ENCODE results near the gene ANKS3.

Gene ANKS3

DNA sequence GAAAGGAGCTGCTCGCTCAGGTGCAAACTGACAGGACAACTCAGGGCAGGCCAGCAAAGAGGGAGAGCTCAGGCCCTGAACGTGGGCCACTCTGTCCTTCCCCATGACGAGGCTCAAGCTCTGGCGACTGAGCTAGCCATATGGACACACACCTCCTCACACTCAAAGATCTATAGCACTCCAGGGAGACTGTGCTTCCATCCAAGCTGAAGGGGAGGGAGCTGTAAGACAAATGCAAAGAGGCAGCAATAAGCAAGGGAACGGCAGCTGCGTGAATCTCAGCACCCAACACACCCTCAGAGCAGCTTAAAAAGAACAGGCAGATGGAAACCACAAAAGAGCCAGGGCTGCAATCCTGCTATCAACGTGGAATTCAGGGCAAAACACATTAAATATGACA is 27.2 kb downstream of the ANKS3 start:
- ATAC-seq (replicated peaks; ENCODE audit: extremely low read depth, poor library complexity, severe bottlenecking) (no peak), DNase-seq (ENCODE audit: low spot score in 2 of 2) (no peak)
- Mint-ChIP-seq H3K4me1 (peaks cover 5% of the 10 kb centered on the region), H3K4me3 (no peak overlapping the region), H3K9me3 (no peaks in the 10 kb centered on the region), H3K27ac (ENCODE audit: low read depth) (no peak overlapping the region), H3K36me3 (ENCODE audit: insufficient read depth) (peaks cover 21% of the 10 kb centered on the region), H3K27me3 (no peaks in the 10 kb centered on the region)

- Mint-ChIP-seq H3K4me1 (peaks cover 5% of the 10 kb centered on the region), H3K4me3 (no peak overlapping the region), H3K27ac (ENCODE audit: low read depth) (peak overlapping the region; percentile 38), H3K36me3 (ENCODE audit: insufficient read depth) (peaks cover 17% of the 10 kb centered on the region), H3K27me3 (no peaks in the 10 kb centered on the region), H3K9me3 (no peaks in the 10 kb centered on the region)
- ATAC-seq (replicated peaks; ENCODE audit: extremely low read depth, poor library complexity, severe bottlenecking) (no peak), DNase-seq (ENCODE audit: low spot score in 2 of 2) (no peak)
Measured at GRCh38 chr16:4704913-4705312, 29.2 kb downstream of the ANKS3 start.

GRCh38 chr16:4704491-4704890 is 29.6 kb downstream of the ANKS3 start:
- peaks cover 5% of the 10 kb centered on the region for H3K4me1 Mint-ChIP-seq
- no peaks in the 10 kb centered on the region for H3K27me3 Mint-ChIP-seq
- H3K36me3 Mint-ChIP-seq (ENCODE audit: insufficient read depth): peaks cover 17% of the 10 kb centered on the region
- H3K27ac Mint-ChIP-seq (ENCODE audit: low read depth): no peak overlapping the region
- no peak overlapping the region for H3K4me3 Mint-ChIP-seq
- no peak for ATAC-seq (replicated peaks; ENCODE audit: extremely low read depth, poor library complexity, severe bottlenecking)
- no peaks in the 10 kb centered on the region for H3K9me3 Mint-ChIP-seq
- no peak for DNase-seq (ENCODE audit: low spot score in 2 of 2)

GRCh38 chr16:4703906-4704305 is 30.2 kb downstream of the ANKS3 start:
- Mint-ChIP-seq H3K4me3 (no peak overlapping the region), H3K4me1 (peaks cover 5% of the 10 kb centered on the region), H3K27ac (ENCODE audit: low read depth) (no peak overlapping the region), H3K36me3 (ENCODE audit: insufficient read depth) (peaks cover 21% of the 10 kb centered on the region), H3K27me3 (no peaks in the 10 kb centered on the region), H3K9me3 (no peaks in the 10 kb centered on the region)
- no peak for DNase-seq (ENCODE audit: low spot score in 2 of 2)
- no peak for ATAC-seq (replicated peaks; ENCODE audit: extremely low read depth, poor library complexity, severe bottlenecking)

DNA sequence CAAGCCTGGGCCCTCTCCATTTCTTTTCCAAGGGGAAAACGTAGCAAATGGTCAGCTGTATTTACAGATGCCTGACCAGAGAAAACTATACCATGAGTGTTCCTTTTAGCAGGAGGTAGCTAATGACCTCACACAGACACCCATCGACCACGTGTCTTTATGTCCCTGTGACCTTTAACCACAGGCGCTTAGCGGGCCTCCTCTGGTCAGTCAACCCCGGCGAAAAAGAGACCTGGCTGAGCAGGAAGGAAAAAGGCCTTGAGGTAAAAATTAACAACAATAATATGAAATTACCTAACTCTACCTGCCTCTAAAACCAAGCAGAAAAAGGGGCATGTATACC is 31.6 kb downstream of the ANKS3 start:
- H3K27me3 Mint-ChIP-seq: no peaks in the 10 kb centered on the region
- no peak for DNase-seq (ENCODE audit: low spot score in 2 of 2)
- no peaks in the 10 kb centered on the region for H3K9me3 Mint-ChIP-seq
- ATAC-seq (replicated peaks; ENCODE audit: extremely low read depth, poor library complexity, severe bottlenecking): no peak
- H3K4me1 Mint-ChIP-seq: peaks cover 5% of the 10 kb centered on the region
- H3K4me3 Mint-ChIP-seq: no peak overlapping the region
- peaks cover 27% of the 10 kb centered on the region for H3K36me3 Mint-ChIP-seq (ENCODE audit: insufficient read depth)
- H3K27ac Mint-ChIP-seq (ENCODE audit: low read depth): no peak overlapping the region

DNA sequence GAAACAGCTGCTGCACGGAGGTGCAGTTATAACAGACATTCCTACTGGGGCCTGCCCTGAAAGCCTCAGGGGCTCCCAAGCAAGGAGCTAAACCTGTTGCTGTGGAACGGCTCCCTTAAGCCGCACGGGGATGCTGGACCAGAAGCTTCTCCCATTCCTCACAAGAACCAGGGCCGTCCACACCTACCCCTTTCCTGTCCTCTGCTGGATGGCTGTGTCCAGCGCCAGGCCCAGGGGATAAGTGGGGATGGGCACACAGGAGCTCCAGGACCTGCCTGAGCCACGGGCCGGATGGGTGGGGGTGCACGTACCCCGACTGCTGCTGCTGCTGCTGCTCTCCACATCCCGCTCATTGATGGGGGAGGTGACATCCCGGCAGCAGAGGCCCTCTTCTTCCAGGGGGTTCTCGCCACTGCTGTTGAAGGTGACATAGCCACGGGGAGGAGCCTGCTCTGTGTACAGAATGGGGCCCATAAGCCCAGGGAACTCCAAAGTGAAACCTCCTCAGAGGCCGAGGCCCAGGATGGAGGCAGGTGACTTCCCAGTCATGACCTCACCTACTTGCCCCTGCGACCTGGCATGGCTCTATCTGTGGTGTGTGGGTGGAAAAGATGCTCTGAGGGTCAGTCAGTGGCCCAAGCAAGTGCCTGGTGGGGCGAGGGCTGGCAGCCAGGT is 32.1 kb downstream of the ANKS3 start:
- Mint-ChIP-seq H3K27ac (ENCODE audit: low read depth) (no peak overlapping the region), H3K4me3 (no peak overlapping the region), H3K4me1 (peaks cover 5% of the 10 kb centered on the region), H3K36me3 (ENCODE audit: insufficient read depth) (peaks cover 30% of the 10 kb centered on the region), H3K27me3 (no peaks in the 10 kb centered on the region), H3K9me3 (no peaks in the 10 kb centered on the region)
- DNase-seq (ENCODE audit: low spot score in 2 of 2): no peak
- no peak for ATAC-seq (replicated peaks; ENCODE audit: extremely low read depth, poor library complexity, severe bottlenecking)

DNA sequence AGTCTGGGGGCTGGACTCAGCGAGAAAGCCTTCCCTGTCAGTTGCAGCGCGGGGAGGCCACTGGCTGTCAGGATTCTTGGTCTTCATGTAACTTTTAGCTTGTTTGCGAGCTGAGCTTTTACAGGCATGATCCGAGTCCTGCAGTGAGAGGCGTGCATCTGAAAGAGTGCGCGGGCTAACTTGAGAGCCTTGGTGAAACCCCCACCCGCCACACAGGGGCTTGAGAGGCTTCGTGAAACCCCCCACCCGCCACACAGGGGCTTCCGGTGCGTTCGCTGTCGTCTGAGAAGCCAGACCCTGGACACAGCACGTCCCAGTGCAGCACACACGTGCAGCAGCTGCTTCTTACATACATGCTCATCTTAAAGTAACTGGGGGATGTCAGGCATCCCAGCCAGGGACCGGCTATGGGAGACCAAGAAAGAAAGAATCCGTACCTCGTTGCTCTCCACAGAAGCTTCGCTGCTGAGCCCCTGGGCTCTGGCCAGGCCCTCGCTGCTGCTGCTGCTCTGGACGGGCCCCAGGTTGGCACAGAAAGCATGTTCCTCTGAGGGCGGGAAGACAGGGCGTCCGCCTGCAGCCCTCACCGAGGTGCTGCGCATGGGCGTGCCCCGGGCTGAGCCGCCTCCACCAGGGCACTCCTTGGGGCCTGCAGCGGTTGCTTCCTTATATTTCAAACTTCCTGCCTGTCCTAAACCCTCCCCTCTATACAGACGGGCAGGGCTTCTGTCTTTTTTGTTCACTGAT is 32.9 kb downstream of the ANKS3 start:
- H3K4me1 Mint-ChIP-seq: no peaks in the 10 kb centered on the region
- no peaks in the 10 kb centered on the region for H3K9me3 Mint-ChIP-seq
- no peaks in the 10 kb centered on the region for H3K27me3 Mint-ChIP-seq
- H3K27ac Mint-ChIP-seq (ENCODE audit: low read depth): no peak overlapping the region
- H3K4me3 Mint-ChIP-seq: no peak overlapping the region
- DNase-seq (ENCODE audit: low spot score in 2 of 2) (no peak), ATAC-seq (replicated peaks; ENCODE audit: extremely low read depth, poor library complexity, severe bottlenecking) (no peak)
- peaks cover 37% of the 10 kb centered on the region for H3K36me3 Mint-ChIP-seq (ENCODE audit: insufficient read depth)

DNA sequence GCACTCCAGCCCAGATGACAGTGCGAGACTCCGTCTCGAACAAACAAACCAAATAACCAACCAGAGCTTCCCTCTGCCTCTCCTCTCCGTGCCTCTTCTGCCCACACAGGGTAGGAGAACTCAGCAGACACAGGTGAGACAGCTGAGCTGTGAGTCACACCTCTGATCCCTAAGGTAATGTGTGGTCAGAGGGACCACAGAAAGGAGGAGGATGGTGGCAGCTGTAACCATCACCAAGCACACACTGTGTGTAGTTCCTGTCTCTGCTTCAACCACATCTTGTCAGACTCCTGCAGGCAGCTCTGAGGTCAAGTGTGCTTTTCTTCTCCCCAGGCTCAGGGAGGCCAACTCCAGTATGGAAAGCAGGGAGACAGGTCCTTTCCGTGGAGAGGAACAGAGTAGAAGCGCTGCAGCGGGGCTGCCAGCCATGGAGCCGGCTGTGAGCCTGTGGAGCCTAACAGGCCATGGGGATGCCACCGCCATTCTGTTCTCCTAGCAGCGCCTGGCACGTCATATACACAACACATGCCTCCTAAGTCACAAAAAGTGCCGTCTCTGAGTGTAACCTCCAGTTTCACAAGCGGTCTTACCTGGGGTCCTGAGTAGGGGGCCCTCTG is 33.6 kb downstream of the ANKS3 start:
- DNase-seq (ENCODE audit: low spot score in 2 of 2) (no peak), ATAC-seq (replicated peaks; ENCODE audit: extremely low read depth, poor library complexity, severe bottlenecking) (peak; percentile 66)
- H3K4me3 Mint-ChIP-seq: no peak overlapping the region
- peaks cover 40% of the 10 kb centered on the region for H3K36me3 Mint-ChIP-seq (ENCODE audit: insufficient read depth)
- no peaks in the 10 kb centered on the region for H3K9me3 Mint-ChIP-seq
- H3K4me1 Mint-ChIP-seq: peaks cover 2% of the 10 kb centered on the region
- H3K27me3 Mint-ChIP-seq: no peaks in the 10 kb centered on the region
- no peak overlapping the region for H3K27ac Mint-ChIP-seq (ENCODE audit: low read depth)

DNA sequence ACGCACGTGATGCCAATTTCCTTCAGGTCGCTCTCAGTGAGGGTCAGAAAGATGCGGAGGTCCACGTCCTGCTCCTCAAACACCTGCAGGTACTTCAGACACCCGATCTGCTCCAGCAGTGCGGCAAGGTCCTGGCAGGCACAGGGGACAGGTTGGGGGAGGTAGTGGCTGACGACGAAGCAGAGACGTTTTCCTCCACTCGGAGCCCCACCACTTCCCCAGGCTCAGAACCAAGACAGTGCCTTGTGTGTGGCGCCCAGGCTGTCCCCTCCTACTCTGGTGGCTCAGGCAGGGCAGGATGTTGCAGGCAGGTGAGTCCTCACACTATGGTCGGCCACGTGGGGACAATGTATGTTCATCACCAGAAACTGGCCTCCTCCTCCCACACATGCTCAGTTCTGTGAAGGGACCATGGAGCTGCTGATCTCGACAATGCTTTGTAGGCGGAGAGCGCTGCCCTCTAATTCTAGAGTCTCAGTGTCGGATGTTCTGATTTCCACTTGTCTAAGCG is 35.0 kb downstream of the ANKS3 start:
- no peaks in the 10 kb centered on the region for H3K9me3 Mint-ChIP-seq
- no peak overlapping the region for H3K27ac Mint-ChIP-seq (ENCODE audit: low read depth)
- no peak overlapping the region for H3K4me3 Mint-ChIP-seq
- no peak for ATAC-seq (replicated peaks; ENCODE audit: extremely low read depth, poor library complexity, severe bottlenecking)
- H3K27me3 Mint-ChIP-seq: no peaks in the 10 kb centered on the region
- no peak for DNase-seq (ENCODE audit: low spot score in 2 of 2)
- H3K4me1 Mint-ChIP-seq: peaks cover 6% of the 10 kb centered on the region
- H3K36me3 Mint-ChIP-seq (ENCODE audit: insufficient read depth): peaks cover 48% of the 10 kb centered on the region

GRCh38 chr16:4698321-4699045 is 35.6 kb downstream of the ANKS3 start:
- Mint-ChIP-seq H3K4me3 (no peak overlapping the region), H3K27ac (ENCODE audit: low read depth) (no peak overlapping the region), H3K36me3 (ENCODE audit: insufficient read depth) (peaks cover 49% of the 10 kb centered on the region), H3K27me3 (no peaks in the 10 kb centered on the region), H3K9me3 (no peaks in the 10 kb centered on the region), H3K4me1 (peaks cover 6% of the 10 kb centered on the region)
- DNase-seq (ENCODE audit: low spot score in 2 of 2) (no peak), ATAC-seq (replicated peaks; ENCODE audit: extremely low read depth, poor library complexity, severe bottlenecking) (no peak)

DNA sequence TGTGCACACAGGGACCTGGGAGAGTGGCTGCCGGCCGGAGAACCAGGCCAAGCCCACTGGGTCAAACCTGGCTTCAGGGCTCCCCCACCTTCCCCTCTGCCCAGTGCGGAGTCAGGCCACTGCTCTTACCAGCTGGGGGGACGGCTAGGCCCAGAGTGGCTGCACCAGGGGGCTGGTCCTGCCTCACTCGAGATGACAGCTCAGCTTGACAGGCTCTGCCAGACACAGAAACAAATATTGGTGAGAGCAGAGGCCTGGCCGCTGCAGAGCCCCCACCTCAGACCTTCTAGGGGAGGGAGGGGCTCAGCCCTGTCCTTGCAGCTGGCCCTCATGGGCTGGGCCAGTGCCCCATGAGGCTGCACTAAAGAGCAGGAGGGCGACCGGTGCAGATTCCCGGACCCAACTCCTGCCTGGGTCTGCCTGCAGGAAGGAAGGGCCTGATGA is 36.2 kb downstream of the ANKS3 start:
- Mint-ChIP-seq H3K4me3 (no peak overlapping the region), H3K27ac (ENCODE audit: low read depth) (no peak overlapping the region), H3K9me3 (no peaks in the 10 kb centered on the region), H3K36me3 (ENCODE audit: insufficient read depth) (peaks cover 53% of the 10 kb centered on the region), H3K4me1 (peaks cover 6% of the 10 kb centered on the region), H3K27me3 (no peaks in the 10 kb centered on the region)
- ATAC-seq (replicated peaks; ENCODE audit: extremely low read depth, poor library complexity, severe bottlenecking) (no peak), DNase-seq (ENCODE audit: low spot score in 2 of 2) (no peak)

GRCh38 chr16:4696905-4697847 is 36.9 kb downstream of the ANKS3 start:
- Mint-ChIP-seq H3K27ac (ENCODE audit: low read depth) (no peak overlapping the region), H3K9me3 (no peaks in the 10 kb centered on the region), H3K36me3 (ENCODE audit: insufficient read depth) (peaks cover 56% of the 10 kb centered on the region), H3K4me1 (peaks cover 10% of the 10 kb centered on the region), H3K4me3 (no peak overlapping the region), H3K27me3 (no peaks in the 10 kb centered on the region)
- ATAC-seq (replicated peaks; ENCODE audit: extremely low read depth, poor library complexity, severe bottlenecking) (no peak), DNase-seq (ENCODE audit: low spot score in 2 of 2) (no peak)
